A549 (cell line): ENCODE data around the gene TP53BP2.

Experiments
- CHD4 ChIP-seq: fragments of 200-600 bp; sonication (generic); IDR thresholded peaks from 2 replicates; pipeline ENCODE4 v1.6.1; 2016; ENCODE audit warnings: antibody characterized with exemption, mild to moderate bottlenecking, borderline replicate concordance
- HEYL ChIP-seq: fragments of 250-450 bp; sonication (Bioruptor Pico); IDR thresholded peaks from 2 replicates; pipeline ENCODE4 v1.8.0; 2021; ENCODE audit warnings: mild to moderate bottlenecking, moderate library complexity
- MAFK ChIP-seq: fragments of 450-650 bp; IDR thresholded peaks from 2 replicates; pipeline ENCODE4 v1.6.1; 2014; ENCODE audit not compliant: partially characterized antibody
- MAZ ChIP-seq: fragments of 150-350 bp; IDR thresholded peaks from 2 replicates; pipeline ENCODE4 v1.6.1; 2014; ENCODE audit warnings: antibody characterized with exemption, low read depth, low read length, borderline replicate concordance
- POLR2A ChIP-seq: IDR thresholded peaks from 2 replicates; pipeline ENCODE4 v1.6.1; 2012; ENCODE audit warnings: mild to moderate bottlenecking, low read length
- SMC3 ChIP-seq: fragments of >200 bp; sonication (Bioruptor Twin); formaldehyde crosslinking; IDR thresholded peaks from 3 replicates; pipeline ENCODE4 v1.6.1; 2018; ENCODE audit warnings: inconsistent platforms
- ZC3H11A ChIP-seq: fragments of 450-650 bp; IDR thresholded peaks from 2 replicates; pipeline ENCODE4 v1.6.1; 2014; ENCODE audit warnings: antibody characterized with exemption, mild to moderate bottlenecking
- TF ChIP-seq, protein P1 (sequence below): fragments of >200 bp; sonication (Bioruptor Twin); formaldehyde crosslinking; IDR thresholded peaks from 3 replicates; pipeline ENCODE4 v1.5.1; 2016
- TF ChIP-seq, protein P2 (sequence below): IDR thresholded peaks from 2 replicates; pipeline ENCODE4 v1.6.1; 2012

DNA sequence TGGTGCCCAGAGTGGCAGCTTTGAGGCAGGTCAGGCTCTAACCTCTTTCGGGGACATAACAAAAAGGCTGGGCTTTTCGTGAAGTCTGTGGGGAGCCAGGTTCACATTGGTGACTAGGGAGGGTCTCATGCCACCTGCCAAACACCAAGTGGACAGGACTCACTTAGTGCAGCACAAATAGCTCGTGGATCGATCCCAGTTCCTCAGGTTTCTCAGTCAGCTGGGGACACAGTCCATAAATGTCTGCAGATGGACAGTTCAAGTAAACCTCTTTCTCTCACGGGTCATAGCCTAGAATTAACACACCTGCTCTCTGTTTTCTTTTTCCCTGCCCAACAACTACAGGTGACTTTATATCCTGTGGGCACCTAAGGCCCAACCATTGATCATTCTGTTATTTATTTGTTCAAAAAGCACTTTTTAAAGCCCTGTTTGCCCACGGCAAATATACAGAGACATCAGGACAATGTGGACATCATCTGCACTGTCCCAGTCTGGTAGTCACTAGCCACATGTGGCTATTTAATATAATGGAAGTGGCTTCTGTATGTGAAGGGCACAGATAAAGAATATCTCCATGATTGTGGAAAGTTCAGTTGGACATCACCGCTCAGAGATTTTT lies 79.9 kb downstream of the TP53BP2 start:
- no peak for TF ChIP-seq POLR2A
- no peak for TF ChIP-seq MAZ
- TF ChIP-seq CHD4, result no peak
- TF ChIP-seq, protein P1, sequence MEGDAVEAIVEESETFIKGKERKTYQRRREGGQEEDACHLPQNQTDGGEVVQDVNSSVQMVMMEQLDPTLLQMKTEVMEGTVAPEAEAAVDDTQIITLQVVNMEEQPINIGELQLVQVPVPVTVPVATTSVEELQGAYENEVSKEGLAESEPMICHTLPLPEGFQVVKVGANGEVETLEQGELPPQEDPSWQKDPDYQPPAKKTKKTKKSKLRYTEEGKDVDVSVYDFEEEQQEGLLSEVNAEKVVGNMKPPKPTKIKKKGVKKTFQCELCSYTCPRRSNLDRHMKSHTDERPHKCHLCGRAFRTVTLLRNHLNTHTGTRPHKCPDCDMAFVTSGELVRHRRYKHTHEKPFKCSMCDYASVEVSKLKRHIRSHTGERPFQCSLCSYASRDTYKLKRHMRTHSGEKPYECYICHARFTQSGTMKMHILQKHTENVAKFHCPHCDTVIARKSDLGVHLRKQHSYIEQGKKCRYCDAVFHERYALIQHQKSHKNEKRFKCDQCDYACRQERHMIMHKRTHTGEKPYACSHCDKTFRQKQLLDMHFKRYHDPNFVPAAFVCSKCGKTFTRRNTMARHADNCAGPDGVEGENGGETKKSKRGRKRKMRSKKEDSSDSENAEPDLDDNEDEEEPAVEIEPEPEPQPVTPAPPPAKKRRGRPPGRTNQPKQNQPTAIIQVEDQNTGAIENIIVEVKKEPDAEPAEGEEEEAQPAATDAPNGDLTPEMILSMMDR, result no peak
- no peak for TF ChIP-seq ZC3H11A
- TF ChIP-seq SMC3, result no peak
- TF ChIP-seq HEYL, result no peak
- TF ChIP-seq MAFK, result no peak
- TF ChIP-seq, protein P2, sequence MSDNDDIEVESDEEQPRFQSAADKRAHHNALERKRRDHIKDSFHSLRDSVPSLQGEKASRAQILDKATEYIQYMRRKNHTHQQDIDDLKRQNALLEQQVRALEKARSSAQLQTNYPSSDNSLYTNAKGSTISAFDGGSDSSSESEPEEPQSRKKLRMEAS, result no peak
